Mucosa of gallbladder (tissue), 1 donor: Measurements from ENCODE around the gene ANAPC15. TPM values are rescaled to one million over a fixed set of nuclear protein-coding genes. Genes with fewer than 3 reads are reported as not detected.

ENCODE experiments used
- DNase-seq: peaks from one replicate; pipeline ENCODE4 v3.0.0-alpha.2; 2020; ENCODE audit warnings: low spot score
- total RNA-seq: library from RNA; stranded (reverse); gene quantifications from one replicate; pipeline ENCODE4 v1.2.1, GENCODE V29; 2021
- donor health status: DM: no; HTN: no; CAD: no.

ANAPC15 gene
- total RNA-seq, 1 donor from 2014 or later = 33.3 TPM

GRCh38 chr11:72125956-72126355 lies 13.5 kb upstream of the ANAPC15 start:
- no peak for DNase-seq

- DNase-seq = no peak
Observed at GRCh38 chr11:72124046-72124445, 11.6 kb upstream of the ANAPC15 start.

GRCh38 chr11:72123117-72123653 lies 10.7 kb upstream of the ANAPC15 start:
- no peak for DNase-seq

GRCh38 chr11:72122607-72123006 lies 10.1 kb upstream of the ANAPC15 start:
- DNase-seq = no peak

GRCh38 chr11:72120930-72121329 lies 8.4 kb upstream of the ANAPC15 start:
- no peak for DNase-seq

DNA sequence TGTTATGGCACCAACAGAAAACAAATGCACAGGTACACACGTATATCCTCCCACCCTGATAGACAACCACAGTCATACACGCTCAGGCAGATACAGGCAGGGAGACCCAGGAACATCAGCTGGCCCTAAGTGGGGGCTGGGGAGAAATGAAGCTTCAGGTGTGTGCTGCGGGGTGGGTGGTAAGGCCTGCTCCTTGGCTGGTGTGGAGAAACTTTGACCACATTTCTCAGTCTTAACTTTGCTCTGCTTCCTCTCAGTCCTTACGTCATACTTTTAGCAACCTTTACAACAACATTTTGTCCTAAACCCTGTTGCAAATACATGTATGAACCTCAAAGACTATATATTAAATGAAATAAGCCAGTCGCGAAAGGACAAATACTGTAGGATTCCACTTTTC lies 6.7 kb upstream of the ANAPC15 start:
- DNase-seq = no peak

DNA sequence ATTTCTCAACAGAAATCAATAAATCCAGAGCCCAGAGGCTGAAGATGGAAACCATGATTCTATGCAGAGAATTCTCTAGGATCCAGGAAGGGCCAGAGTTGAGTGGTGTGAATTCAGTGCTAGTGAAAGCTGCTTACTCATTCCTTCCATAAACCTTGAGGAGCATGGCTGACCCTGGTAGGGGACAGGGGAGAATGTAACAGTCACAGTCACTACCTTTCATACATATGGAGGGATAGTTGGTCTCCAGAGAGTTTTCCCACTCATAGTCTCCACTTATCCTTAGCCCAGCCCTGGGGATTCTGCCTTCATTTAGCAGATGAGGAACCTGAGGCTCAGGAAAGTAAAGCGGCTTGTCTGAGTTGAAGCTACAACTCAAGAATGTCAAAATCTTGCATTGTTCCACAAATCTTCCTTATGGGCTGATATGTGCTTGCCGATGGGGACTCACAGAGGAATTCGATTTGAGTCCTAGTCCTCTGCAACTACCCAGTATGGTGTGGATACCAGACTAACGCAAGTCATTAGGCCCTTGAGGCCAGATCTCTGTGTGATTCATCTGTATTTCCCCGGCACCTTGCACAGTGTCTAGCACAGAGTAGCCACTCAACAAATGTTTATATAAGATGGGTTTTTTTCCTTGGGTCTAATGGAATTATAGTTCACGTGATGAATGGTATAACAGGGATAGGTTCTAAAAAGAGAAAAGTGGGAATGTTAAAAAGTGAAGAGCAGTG lies 3.7 kb upstream of the ANAPC15 start:
- DNase-seq = no peak

GRCh38 chr11:72114570-72114969 lies 2.1 kb upstream of the ANAPC15 start:
- no peak for DNase-seq

DNA sequence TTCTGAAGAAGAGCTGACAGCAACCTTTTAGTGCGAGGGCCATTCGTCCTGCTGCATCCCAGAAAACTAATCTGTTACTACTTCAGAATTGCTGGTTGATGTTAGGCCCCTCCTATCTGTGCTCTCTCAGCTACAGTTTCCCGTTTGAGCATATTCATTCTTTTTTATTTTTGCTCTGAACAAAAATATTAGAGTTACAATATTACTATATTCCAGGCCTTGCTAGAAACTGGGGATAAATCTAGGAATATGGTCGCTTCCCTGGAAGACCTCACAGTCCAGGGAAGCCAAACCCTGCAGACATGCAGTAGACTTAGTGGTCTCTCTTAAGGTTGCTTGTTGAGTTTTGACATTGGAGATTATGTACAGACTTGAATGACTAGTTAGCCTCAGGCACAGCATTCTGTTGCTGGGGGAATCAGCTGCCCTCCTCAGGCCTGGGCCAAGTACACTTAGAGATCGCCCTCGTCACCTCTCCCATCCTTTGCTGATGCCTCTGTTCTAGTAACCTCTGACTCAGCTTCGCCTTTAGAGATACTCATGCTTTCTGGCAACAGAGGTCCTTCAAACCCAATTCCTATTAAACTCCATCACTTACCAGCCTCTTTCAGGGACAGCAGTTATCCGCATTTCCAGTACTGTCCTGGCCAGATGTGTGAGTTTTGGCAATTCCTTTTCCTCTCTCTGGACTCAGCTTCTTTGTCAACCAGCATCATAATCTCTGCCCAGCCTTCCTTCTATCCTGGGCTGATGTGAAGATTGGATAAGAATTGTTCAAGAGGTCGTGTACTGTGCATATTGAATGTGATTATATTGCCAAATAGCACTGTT lies 698 bp upstream of the ANAPC15 start:
- no peak for DNase-seq

GRCh38 chr11:72111300-72112142 lies 974 bp downstream of the ANAPC15 start:
- DNase-seq = no peak

DNA sequence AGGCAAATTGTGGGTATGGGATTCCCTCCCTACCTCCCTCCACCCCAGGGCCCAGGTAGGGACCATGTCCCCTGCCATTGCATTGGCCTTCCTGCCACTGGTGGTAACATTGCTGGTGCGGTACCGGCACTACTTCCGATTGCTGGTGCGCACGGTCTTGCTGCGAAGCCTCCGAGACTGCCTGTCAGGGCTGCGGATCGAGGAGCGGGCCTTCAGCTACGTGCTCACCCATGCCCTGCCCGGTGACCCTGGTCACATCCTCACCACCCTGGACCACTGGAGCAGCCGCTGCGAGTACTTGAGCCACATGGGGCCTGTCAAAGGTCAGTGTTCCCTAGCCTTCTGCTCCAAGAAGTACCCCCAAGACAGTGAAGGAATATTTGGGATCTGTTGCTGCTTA lies 6.6 kb downstream of the ANAPC15 start, which contains the start of gene TOMT:
Gene TOMT (plus strand): TSS at position 37 of the 400 bp plus-strand sequence. CDS start 28 bp downstream, at position 65.
- DNase-seq = no peak

- DNase-seq = no peak
Observed at GRCh38 chr11:72103754-72104167, 8.7 kb downstream of the ANAPC15 start.

- peak; percentile 99 for DNase-seq
Observed at GRCh38 chr11:72102946-72103753, 9.3 kb downstream of the ANAPC15 start, which contains the start of gene LAMTOR1. TSS of gene LAMTOR1 (minus strand) at chr11:72103297. CDS start at chr11:72103224, 73 bp downstream.

DNA sequence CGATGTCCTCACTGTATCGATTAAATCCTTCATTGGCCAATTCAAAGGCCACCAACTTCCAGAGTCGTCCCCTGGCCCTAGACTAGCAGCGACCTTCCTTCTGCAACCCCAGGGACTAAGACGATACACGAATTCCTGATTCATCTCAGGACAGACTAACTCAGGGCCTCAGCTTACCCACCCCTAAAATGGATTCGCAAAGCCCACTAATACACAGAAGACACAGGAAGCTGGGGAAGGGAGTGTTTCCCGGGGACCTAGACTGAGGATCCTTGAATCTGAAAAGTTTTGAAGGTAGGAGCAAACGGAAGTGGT lies 9.9 kb downstream of the ANAPC15 start:
- no peak for DNase-seq

GRCh38 chr11:72102162-72102561 lies 10.3 kb downstream of the ANAPC15 start:
- no peak for DNase-seq

- DNase-seq = no peak
Observed at GRCh38 chr11:72100462-72100861, 12.0 kb downstream of the ANAPC15 start.

DNA sequence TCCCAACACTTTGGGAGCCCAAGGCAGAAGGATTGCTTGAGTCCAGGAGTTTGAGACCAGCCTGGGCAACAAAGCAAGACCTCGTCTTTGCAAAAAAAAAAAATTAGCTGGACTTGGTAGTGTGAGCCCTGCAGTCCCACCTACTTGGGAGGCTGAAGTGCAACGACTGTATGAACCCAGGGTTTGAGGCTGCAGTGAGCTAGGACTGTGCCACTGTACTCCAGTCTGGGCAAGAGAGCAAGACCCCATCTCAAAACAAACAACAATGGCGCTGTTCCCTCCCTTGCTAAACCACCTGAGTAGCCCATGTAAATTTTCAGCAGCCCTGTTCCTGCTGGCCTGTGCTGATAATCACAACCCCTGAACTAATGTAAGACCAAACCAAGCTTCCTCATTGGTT lies 12.5 kb downstream of the ANAPC15 start:
- DNase-seq = no peak

DNA sequence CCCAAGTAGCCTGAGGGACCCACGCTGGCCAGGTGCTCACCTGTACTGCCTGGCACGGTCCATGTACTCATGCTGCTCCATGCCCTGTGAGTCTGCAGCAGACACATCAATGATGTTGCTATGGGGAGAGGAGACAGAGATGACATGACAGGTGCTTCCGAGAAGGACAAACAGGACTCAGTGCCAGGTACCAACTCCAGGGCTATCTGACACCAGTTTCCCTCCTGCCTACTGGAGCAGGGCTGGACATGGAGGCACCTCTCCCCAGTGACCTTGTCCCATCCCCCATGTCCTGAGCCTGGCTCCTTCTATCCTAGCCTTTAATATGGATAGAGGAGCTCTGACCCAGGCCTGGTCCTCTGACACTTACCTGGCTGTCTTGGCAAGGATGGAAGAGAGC lies 13.8 kb downstream of the ANAPC15 start:
- DNase-seq = no peak

DNA sequence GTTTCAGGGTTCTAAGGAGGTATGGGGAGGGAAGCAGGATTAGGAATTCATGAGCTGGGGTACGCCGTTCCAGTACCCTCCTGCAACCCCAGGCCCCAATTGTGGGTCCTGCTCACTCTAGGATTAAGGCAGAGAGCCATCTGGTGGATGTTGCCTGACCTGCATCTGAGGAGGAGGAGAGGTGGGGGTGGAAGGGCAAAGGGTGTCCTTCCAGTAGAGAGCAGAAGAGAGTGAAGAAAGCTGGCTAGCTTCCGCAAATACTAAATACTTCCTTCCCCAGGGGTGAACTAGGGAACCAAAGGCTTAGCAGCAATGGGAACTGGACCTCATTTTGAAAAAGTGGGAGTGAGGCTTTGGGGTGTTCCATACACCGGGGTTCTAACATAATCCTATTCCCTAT lies 21.2 kb downstream of the ANAPC15 start:
- peak; percentile 79 for DNase-seq

DNA sequence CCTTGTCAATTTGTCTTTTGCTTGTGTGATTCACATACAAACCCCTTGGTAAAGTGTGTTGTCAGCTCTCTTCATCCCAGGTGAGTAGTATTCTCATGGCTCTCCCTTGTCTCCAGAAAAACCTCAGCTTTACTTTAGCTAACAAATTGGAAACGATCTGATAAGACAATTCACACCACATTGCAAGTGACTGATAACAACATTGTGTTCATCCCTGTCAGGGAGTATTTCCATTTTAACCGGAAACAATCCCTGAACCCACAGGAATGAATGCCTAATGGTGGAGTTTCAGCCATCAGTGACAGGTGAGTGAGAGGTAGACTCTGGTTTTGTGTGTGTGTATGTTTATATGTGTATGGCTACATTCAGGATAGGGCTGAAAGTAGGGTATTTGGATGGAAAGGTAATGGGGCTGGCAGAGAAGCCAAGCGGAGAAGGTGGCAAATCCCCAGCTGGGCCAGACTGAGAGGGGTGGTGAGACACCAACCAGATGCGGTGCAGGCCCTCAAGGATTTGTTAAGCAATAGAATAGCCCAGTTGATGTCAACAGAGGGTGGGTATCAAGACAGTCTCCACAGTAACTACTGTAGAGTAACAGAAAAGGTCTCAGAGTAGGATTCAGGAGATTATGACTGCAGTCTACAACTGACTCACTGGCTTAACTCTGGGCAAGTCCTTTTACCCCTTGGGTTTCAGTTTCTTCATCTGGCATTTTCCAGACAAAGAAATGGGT lies 24.3 kb downstream of the ANAPC15 start:
- no peak for DNase-seq
